Measurements from ENCODE around the gene AKAIN1.
A peak's percentile ranks its signal among the peaks of the same experiment; 100 is the strongest.

AKAIN1 gene

GRCh38 chr18:5197032-5197434 lies at the start of gene AKAIN1:
Gene AKAIN1 (minus strand): TSS chr18:5197257. CDS start chr18:5197053, 204 bp downstream.
- DNase-seq, result no peak

- no peak for DNase-seq
Measured at GRCh38 chr18:5244941-5245340, 47.9 kb upstream of the AKAIN1 start.

GRCh38 chr18:5239447-5239846 lies 42.4 kb upstream of the AKAIN1 start:
- DNase-seq, result no peak

- no peak for DNase-seq
Measured at GRCh38 chr18:5238371-5238976, 41.4 kb upstream of the AKAIN1 start.

- DNase-seq, result peak; percentile 43
Measured at GRCh38 chr18:5237723-5238370, 40.8 kb upstream of the AKAIN1 start.

- DNase-seq, result no peak
Measured at GRCh38 chr18:5237083-5237722, 40.1 kb upstream of the AKAIN1 start.

- no peak for DNase-seq
Measured at GRCh38 chr18:5214583-5215351, 17.7 kb upstream of the AKAIN1 start.

- DNase-seq, result no peak
Measured at GRCh38 chr18:5207471-5208150, 10.6 kb upstream of the AKAIN1 start.

- no peak for DNase-seq
Measured at GRCh38 chr18:5198311-5198710, 1.3 kb upstream of the AKAIN1 start.

GRCh38 chr18:5197461-5197860 lies 404 bp upstream of the AKAIN1 start:
- DNase-seq, result no peak

GRCh38 chr18:5196253-5197031 lies 615 bp downstream of the AKAIN1 start:
- no peak for DNase-seq

GRCh38 chr18:5195656-5196055 lies 1.4 kb downstream of the AKAIN1 start:
- no peak for DNase-seq

- no peak for DNase-seq
Measured at GRCh38 chr18:5180254-5180653, 16.8 kb downstream of the AKAIN1 start.

- DNase-seq, result no peak
Measured at GRCh38 chr18:5178519-5178918, 18.5 kb downstream of the AKAIN1 start.

- DNase-seq, result no peak
Measured at GRCh38 chr18:5175378-5175777, 21.7 kb downstream of the AKAIN1 start.

- no peak for DNase-seq
Measured at GRCh38 chr18:5173646-5174045, 23.4 kb downstream of the AKAIN1 start.

- no peak for DNase-seq
Measured at GRCh38 chr18:5173236-5173635, 23.8 kb downstream of the AKAIN1 start.

GRCh38 chr18:5167831-5168230 lies 29.2 kb downstream of the AKAIN1 start:
- DNase-seq, result no peak

- no peak for DNase-seq
Measured at GRCh38 chr18:5166606-5167280, 30.3 kb downstream of the AKAIN1 start.

GRCh38 chr18:5164903-5165302 lies 32.2 kb downstream of the AKAIN1 start:
- no peak for DNase-seq

GRCh38 chr18:5162111-5162510 lies 34.9 kb downstream of the AKAIN1 start:
- no peak for DNase-seq

GRCh38 chr18:5159080-5159479 lies 38.0 kb downstream of the AKAIN1 start:
- DNase-seq, result no peak

Data from DMS153 (cell line).